SK-N-SH (cell line): ENCODE data around the gene DPH6.

Experiments
- CTCF ChIP-seq: fragments of 200-600 bp; sonication (generic); IDR thresholded peaks from 2 replicates; pipeline ENCODE4 v1.6.1; 2017; ENCODE audit warnings: antibody characterized with exemption, mild to moderate bottlenecking, moderate library complexity
- ELF1 ChIP-seq: IDR thresholded peaks from 2 replicates; pipeline ENCODE4 v1.4.0; 2012
- EP300 ChIP-seq, 2 experiments: IDR thresholded peaks; 2 replicates each; pipeline versions ENCODE4 v1.4.0 to v1.6.1; 2012; ENCODE audit warnings: borderline replicate concordance in 1 of 2, low read depth in 1 of 2, low read length in 1 of 2
- EZH2phosphoT487 ChIP-seq: fragments of 200-600 bp; sonication (generic); IDR thresholded peaks from 2 replicates; pipeline ENCODE4 v1.6.1; 2017; ENCODE audit warnings: low read depth, mixed run types, mild to moderate bottlenecking, antibody characterized with exemption, moderate library complexity, borderline replicate concordance
- FOXM1 ChIP-seq: IDR thresholded peaks from 2 replicates; pipeline ENCODE4 v1.4.0; 2012; ENCODE audit warnings: low read depth, mild to moderate bottlenecking
- GATA2 ChIP-seq: sonication (generic); formaldehyde crosslinking; IDR thresholded peaks from 2 replicates; pipeline ENCODE4 v1.5.0; 2020; ENCODE audit warnings: mild to moderate bottlenecking, missing genetic modification reagents
- MAX ChIP-seq: IDR thresholded peaks from 2 replicates; pipeline ENCODE4 v1.4.0; 2012; ENCODE audit warnings: low read depth
- RAD21 ChIP-seq: IDR thresholded peaks from 2 replicates; pipeline ENCODE4 v1.6.1; 2012; ENCODE audit warnings: mild to moderate bottlenecking, low read length
- RCOR1 ChIP-seq: fragments of 150-350 bp; IDR thresholded peaks from 2 replicates; pipeline ENCODE4 v1.6.1; 2017; ENCODE audit warnings: antibody characterized with exemption, low read length
- RXRA ChIP-seq: IDR thresholded peaks from 2 replicates; pipeline ENCODE4 v1.4.0; 2012; ENCODE audit warnings: low read depth, mild to moderate bottlenecking, borderline replicate concordance
- SIN3A ChIP-seq: IDR thresholded peaks from 2 replicates; pipeline ENCODE4 v1.6.1; 2012; ENCODE audit warnings: low read depth, mild to moderate bottlenecking, low read length, moderate library complexity, borderline replicate concordance
- TCF12 ChIP-seq: IDR thresholded peaks from 2 replicates; pipeline ENCODE4 v1.4.0; 2012

- no peak for TF ChIP-seq CTCF
- no peak for TF ChIP-seq RXRA
- no peak for TF ChIP-seq RAD21
- no peak for TF ChIP-seq EP300 (IDR thresholded peaks at IDR 0.05; ENCODE audit: borderline replicate concordance in 1 of 2, low read depth in 1 of 2, low read length in 1 of 2)
- TF ChIP-seq GATA2 (CRISPR knock-in tag) = no peak
- TF ChIP-seq MAX = no peak
- no peak for TF ChIP-seq ELF1
- TF ChIP-seq EZH2phosphoT487 = no peak
- no peak for TF ChIP-seq FOXM1
- no peak for TF ChIP-seq TCF12
- TF ChIP-seq SIN3A = no peak
- TF ChIP-seq RCOR1 = no peak
These were observed 14.3 kb upstream of the DPH6 start for GRCh38 chr15:35560258-35560657.
